Smooth muscle cell of the brain vasculature (primary cell): ENCODE measurements around the gene AFAP1.

Experiments used
- DNase-seq: peaks from one replicate; pipeline ENCODE4 v3.0.0-alpha.2; 2012; ENCODE audit warnings: low read depth, low spot score

The AFAP1 gene

DNA sequence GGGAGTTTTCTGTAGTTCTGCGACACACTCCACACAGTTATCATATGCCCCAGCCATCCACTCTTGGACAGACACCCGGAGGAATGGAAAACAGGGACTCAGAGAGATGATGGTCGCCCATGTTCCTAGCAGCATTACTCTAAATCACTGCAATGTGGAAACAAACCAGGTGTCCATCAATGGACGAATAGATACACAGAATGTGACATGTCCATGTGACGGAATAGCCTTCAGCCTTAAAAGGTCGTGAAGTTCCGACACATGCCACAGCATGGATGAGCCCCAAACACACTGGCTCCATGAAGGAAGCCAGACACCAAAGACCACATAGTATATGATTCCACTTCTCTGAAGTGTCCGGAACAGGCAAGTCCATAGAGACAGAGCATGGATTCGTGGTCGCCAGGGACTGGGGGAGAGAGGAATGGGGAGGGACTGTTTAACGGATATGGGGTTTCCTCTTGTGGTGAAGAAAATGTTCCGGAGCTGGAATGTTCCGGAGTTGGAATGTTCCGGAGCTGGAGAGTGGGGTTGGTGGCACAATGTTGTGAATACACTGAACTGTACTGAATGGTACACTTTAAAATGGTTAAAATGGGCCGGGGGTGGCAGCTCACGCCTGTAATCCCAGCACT, 28.7 kb upstream of the AFAP1 start:
- no peak for DNase-seq

DNA sequence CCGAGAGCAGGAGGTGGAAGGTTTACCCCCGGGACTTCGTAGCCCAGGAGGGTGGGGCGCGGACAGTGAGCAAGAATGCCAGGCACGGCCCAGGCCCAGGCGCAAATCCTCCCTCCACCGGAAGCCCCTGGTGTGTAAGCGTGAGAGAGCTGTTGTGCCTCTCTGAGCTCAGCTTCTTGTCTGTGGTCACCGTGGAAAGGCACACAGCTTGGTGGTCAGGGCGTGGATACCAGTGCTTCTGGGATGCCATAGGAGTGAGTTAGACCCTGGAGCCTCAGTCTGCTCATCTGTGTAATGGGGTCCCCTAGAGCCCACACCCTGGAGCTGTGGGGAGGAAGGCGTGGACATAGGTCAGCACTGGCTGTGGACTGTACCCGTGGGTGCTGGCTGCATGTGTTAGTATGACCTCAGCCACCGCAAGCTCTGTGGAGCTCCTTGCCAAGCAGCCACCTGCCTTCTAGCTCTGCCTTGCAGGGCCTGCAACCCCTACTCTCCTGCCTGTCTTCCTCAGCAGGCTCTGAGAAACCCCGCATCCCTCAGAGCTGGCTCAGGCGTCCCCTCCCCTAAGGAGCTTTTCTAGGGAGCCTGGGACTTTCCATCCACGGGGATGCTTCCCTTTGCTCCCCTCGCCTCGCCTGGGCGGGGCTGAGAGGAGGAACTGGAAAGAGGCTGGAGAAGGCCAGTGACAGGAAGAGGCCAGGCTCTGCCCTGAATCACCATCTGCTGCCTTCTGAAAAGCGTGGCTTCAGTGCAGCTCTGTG, 28.0 kb upstream of the AFAP1 start:
- no peak for DNase-seq

GRCh38 chr4:7967063-7967440, 27.4 kb upstream of the AFAP1 start:
- no peak for DNase-seq

- no peak for DNase-seq
These were observed 26.8 kb upstream of the AFAP1 start for GRCh38 chr4:7966281-7967062.

DNA sequence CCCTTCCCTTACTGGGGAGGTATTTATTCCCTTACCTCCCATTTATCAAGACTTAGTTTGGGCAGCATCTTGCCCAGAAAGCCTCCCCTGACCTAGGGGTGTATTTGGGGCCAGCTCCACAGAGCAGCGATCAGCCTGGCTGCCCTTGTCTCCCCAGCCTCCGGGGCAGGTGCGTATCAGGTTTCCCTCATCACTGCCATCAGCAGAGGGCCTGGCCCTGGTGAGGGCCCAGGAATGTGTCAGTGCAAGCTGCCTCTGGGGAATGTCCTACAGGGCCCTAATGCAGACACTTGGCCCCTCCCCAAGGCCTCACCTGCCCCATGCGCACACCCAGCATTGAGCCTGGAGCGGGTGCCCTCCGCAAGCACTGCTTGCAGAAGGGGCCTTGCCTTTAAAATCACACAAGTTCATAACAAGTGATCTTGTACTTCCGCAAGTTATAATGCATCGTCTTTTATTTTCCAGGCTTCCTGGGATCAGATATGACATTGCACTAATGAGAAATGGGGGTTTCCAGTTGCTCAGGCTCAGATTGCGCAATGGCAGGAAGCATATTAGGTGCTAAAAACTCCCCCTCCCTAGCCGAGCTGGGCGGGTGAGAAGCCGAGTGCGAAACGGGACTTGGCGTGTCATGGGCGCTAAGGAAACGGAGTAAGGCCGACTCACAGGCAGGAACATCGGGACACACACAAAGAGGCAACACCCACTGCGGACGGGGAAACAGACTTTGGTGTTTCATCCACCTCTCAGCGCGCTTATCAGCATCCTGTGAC, 25.4 kb upstream of the AFAP1 start:
- no peak for DNase-seq

DNA sequence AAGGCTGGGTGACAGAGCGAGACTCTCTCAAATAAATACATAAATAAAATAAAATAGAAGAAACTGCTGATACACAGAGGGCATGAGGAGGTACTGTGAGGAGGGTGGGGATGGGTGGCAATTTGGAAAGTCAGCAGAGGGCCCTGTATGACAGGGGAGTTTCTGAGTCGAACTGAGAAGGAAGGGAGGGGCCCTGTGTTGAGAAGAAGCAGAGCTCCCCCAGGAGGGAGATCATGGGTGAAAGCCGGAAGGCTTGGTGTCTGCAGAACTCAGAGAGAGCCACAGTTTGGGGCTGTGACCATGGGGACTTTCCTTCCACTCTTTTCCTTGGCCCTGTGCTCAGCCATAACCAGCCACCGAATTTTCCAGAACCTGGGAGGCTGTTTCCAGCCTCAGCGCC, 24.8 kb upstream of the AFAP1 start:
- no peak for DNase-seq

DNA sequence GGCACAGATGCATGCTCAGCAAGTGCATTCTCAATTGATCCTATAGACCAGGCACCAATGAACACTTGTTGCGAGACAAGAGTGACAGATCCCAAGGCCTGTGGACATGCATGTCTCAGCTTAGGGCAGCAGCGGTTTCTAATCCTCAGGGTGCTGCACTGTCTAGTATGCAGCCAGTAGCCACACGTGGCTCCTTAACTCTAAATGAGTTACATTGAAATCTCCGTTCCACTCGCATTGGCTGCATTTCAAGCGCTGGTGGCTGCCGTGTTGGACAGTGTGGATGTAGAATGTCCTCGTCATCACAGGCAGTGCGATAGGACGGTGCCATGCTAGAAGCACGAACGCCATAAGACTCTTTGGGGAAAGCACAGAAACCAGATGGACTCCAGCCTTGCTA, 24.0 kb upstream of the AFAP1 start:
- DNase-seq = no peak

DNA sequence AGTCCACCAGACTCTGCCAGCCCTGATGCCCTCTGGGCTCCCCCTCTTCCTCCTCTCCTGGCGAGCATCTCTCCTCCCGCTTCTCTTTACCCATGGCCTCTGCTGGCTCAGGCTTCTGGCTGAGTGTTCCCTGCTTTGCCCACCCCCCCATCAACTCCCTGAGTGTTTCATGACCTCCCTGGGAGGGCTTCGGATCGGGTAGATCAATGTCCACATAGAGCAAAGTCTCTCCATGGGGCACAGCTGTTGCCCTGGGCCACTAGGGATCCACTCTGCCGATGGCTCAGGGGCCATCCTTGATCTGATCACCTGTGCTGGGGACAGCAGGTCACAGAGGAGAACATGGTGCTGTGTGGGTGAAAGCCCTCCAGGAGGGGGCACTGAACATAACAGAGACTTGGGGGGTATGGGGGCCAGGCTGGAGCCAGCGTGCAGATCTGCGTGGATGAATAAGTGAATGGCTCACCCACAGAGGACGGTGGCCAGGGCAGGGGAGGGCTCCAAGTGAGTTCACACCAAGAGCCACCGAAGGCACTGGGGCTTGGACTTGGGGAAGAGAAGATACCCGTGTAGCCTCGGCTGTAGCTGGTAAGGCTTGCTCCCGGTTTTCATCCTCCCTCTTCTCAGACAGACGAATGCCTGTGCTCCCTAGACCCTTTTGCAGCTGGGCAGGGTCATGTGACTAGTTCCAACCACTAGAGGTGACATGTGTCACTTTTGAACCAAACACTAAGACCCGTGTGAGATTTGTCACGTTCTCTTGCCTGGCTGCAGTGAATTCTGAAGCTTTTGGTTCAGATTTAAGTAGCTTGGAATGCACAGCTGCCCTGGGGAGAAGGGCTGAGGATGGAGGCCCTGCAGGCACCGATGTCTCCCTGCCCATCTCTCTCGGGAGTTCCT, 23.2 kb upstream of the AFAP1 start:
- no peak for DNase-seq

- no peak for DNase-seq
These were observed 21.4 kb upstream of the AFAP1 start for GRCh38 chr4:7960790-7961655.

- no peak for DNase-seq
These were observed 20.5 kb upstream of the AFAP1 start for GRCh38 chr4:7960017-7960789.

- DNase-seq = no peak
These were observed 19.4 kb upstream of the AFAP1 start for GRCh38 chr4:7959078-7959477.

DNA sequence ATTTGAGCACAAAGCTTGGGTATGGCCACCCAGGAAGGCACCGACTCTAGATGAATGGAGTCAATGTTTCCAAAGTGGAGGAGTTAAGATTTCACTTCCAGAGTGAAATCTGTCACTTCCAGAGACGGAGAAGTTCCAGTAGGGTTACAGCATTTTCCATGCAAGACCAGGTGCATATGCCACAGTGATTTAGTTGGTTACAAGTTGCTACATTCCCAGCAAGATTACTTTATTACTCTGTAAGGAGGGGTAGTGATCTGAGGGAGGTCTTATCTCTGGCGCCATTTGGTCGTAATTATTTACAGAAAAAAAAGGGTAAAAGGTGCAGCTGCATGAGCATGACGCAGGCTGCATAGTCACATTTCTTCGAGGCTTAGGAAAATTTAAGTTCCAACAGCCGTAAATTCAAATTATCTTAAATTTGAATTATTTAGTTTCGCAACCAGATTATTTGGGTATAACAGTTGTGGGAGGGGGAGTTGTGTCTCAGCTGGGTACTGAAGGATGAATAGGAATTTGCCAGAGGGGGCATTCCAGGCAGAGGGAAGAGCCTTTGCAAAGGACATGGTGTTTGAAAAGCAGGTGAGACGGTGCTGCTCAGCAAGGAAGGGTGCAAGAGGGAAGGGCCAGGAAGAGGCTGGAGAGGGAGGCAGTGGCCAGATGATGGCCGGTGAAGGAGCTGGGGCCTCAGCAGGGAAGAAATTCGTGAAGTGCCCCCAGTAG, 17.4 kb upstream of the AFAP1 start:
- no peak for DNase-seq

DNA sequence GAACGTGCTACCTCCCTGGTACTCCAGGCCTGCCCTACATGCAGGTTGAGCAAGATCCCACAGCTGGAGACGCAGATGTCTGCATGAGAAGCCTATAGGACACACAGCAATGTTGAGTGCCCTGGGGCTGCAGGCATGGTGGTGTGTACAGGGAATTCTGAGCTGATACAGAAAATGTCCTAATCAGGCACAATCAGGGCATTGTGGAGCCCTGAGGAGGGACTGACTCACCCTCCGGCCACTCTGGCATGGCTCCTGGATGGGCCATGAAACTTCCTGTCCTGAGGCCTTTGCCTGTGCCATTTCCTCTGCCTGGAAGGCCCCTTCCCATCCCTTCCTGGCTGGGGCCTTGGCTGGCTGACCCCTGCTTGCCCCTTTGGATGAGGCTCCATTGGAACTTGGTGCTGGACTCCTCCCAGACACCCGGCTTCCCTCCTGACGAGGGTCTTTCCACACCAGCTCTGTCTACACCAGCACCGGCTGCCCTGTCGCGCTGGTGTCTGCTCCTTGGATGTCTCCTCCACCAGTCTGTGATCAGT, 16.7 kb upstream of the AFAP1 start:
- no peak for DNase-seq

- no peak for DNase-seq
These were observed 15.7 kb upstream of the AFAP1 start for GRCh38 chr4:7955393-7955792.

- DNase-seq = no peak
These were observed 13.0 kb upstream of the AFAP1 start for GRCh38 chr4:7952615-7953014.

GRCh38 chr4:7950301-7951092, 10.8 kb upstream of the AFAP1 start:
- DNase-seq = no peak

DNA sequence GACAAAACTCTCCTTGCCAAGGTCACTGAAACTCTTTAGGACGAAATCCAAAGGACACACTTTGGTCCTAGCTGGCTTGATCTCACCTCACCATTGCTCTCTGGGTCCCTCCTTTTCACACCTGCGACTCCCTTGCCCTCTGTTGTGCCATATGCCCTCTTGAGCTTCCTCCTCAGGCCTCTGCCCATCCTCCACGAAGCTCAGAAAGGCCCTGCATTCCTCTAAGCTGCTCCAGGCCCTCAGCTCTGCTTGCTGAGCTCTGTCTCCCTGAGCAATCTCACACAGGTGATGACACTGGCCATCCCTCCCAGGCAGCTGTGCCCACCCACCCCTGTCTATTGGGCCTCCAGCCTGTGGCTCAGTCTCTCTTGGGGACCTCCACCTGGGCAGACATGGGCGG, 10.1 kb upstream of the AFAP1 start:
- DNase-seq = no peak
